Psoas muscle (tissue), 8 donors: ENCODE measurements around the gene TERB1. TPM values are rescaled to one million over a fixed set of nuclear protein-coding genes. Genes with fewer than 3 reads are reported as not detected.

ENCODE experiments used
- ATAC-seq, 4 donors: fragments of 200-7000 bp; cut with Tn5 transposase; one replicate each; pipeline ENCODE4 v1.9.1; 2020; ENCODE audit warnings: moderate library complexity in 3 of 4, mild to moderate bottlenecking in 2 of 4
- DNase-seq, 2 donors: peaks; one replicate each; pipeline ENCODE4 v3.0.0-alpha.2; 2020
- H3K27ac ChIP-seq: fragments of 200-600 bp; one replicate; pipeline ENCODE4 v1.8.0; 2022
- H3K27me3 ChIP-seq, 3 donors: fragments of 200-600 bp in 1 of 3; one replicate each; pipeline versions ENCODE4 v1.6.1 to v1.8.0; 2013 to 2022; ENCODE audit warnings: low read length in 2 of 3, mild to moderate bottlenecking in 2 of 3, moderate library complexity in 1 of 3; ENCODE audit not compliant: insufficient read depth in 3 of 3
- H3K36me3 ChIP-seq, 2 donors: fragments of 200-600 bp in 1 of 2; one replicate each; pipeline versions ENCODE4 v1.6.1 to v1.8.0; 2013 to 2022; ENCODE audit warnings: low read depth in 1 of 2, mild to moderate bottlenecking in 1 of 2, moderate library complexity in 1 of 2; ENCODE audit not compliant: insufficient read depth in 1 of 2
- H3K4me1 ChIP-seq: fragments of 200-600 bp; one replicate; pipeline ENCODE4 v1.8.0; 2022
- H3K4me3 ChIP-seq: fragments of 200-600 bp; one replicate; pipeline ENCODE4 v1.8.0; 2022; ENCODE audit warnings: mild to moderate bottlenecking
- H3K9me3 ChIP-seq: fragments of 200-600 bp; one replicate; pipeline ENCODE4 v1.8.0; 2022
- WGBS, 3 donors: extraction: QIAGEN DNeasy Blood & Tissue Kit; methylation state at CpG; one replicate each; pipeline versions ENCODE4 v1.1.6 to v1.1.7; 2013; 5-methylcytosine and 5-hydroxymethylcytosine counted together
- intact Hi-C, 2 donors: fragments of 100-400 bp; cut with DNase I; formaldehyde crosslinking; loops; one replicate each; pipeline versions ENCODE4 v1.11.0 to v1.14.2; 2022
- polyA plus RNA-seq, 3 donors: library from polyadenylated mRNA; stranded (reverse); fragments of 200-250 nt; gene quantifications; one replicate each; pipeline ENCODE4 v1.2.3, GENCODE V29; 2013
- total RNA-seq, 4 donors: library from RNA; stranded (reverse); fragmentation: NEBNext Ultra II Directional in 2 of 4; extraction: Animal tissue kit (Norgen Biotek cat#: 25700) in 2 of 4; gene quantifications; one replicate each; pipeline versions ENCODE4 v1.2.1 to v1.2.4, GENCODE V29; 2021 to 2023
- TF ChIP-seq, protein P1 (sequence below): fragments of 200-600 bp; IDR thresholded peaks from one replicate; pipeline ENCODE4 v1.8.0; 2022; ENCODE audit warnings: antibody characterized with exemption
- donor health status: healthy with polysubstance abuse.
- donor health status: DM: no; HTN: no; CAD: no; lungs with moderate emphysema.
- donor health status: Bipolar disorder and iron deficiency.
- donor health status: healthy.
- donor health status: DM: yes; HTN: yes; CAD: no.
- donor health status: DM: no; HTN: no; CAD: no.
- donor health status: DM: no; HTN: no; CAD: no.
- donor health status: DM: yes; HTN: yes; CAD: no.

The TERB1 gene
- total and polyA plus RNA-seq, 7 donors: 0.26 TPM; not detected in 6

DNA sequence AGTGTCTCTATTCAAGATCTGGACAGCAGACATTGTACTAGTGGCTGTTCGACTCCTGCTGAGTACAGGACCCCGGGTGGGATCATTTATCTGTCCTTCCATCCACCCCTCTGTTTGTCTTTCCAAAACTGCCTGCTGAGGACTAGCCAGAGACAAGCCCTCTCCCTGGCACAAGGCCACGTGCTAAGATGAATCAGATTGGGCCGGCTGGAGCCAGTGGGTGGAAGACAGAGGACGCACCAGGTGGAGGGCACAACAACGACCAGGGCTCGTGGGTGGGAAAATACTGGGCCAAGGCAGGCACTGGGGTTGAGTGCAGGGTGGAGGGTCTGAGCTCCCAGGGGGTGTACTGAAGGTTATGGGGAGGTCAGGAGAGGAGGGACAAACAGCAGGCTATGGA, 41.4 kb upstream of the TERB1 start:
- no peak for DNase-seq
- Histone ChIP-seq H3K27me3 (peaks cover 0 to 24% (median 12%) of the 10 kb centered on the region in 3 donors), H3K36me3 (no peaks in the 10 kb centered on the region), H3K27ac (no peak overlapping the region), H3K4me3 (no peak overlapping the region), H3K4me1 (peaks cover 12% of the 10 kb centered on the region), H3K9me3 (peaks cover 4% of the 10 kb centered on the region)
- TF ChIP-seq, protein P1, sequence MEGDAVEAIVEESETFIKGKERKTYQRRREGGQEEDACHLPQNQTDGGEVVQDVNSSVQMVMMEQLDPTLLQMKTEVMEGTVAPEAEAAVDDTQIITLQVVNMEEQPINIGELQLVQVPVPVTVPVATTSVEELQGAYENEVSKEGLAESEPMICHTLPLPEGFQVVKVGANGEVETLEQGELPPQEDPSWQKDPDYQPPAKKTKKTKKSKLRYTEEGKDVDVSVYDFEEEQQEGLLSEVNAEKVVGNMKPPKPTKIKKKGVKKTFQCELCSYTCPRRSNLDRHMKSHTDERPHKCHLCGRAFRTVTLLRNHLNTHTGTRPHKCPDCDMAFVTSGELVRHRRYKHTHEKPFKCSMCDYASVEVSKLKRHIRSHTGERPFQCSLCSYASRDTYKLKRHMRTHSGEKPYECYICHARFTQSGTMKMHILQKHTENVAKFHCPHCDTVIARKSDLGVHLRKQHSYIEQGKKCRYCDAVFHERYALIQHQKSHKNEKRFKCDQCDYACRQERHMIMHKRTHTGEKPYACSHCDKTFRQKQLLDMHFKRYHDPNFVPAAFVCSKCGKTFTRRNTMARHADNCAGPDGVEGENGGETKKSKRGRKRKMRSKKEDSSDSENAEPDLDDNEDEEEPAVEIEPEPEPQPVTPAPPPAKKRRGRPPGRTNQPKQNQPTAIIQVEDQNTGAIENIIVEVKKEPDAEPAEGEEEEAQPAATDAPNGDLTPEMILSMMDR: no peak
- WGBS, 3 donors: 55 to 70% (median 61%) methylated on average over 7 of the region's 7 CpGs
- intact Hi-C loops: no loop called here
- ATAC-seq: no peak

GRCh38 chr16:66841366-66841765, 40.0 kb upstream of the TERB1 start:
- Histone ChIP-seq H3K4me1 (peaks cover 12% of the 10 kb centered on the region), H3K9me3 (peaks cover 4% of the 10 kb centered on the region), H3K27me3 (peaks cover 0 to 24% (median 12%) of the 10 kb centered on the region in 3 donors), H3K4me3 (no peak overlapping the region), H3K36me3 (no peaks in the 10 kb centered on the region), H3K27ac (no peak overlapping the region)
- WGBS, 3 donors: 86 to 90% (median 87%) methylated on average over 4 of the region's 4 CpGs
- ATAC-seq (no peak), DNase-seq (no peak)
- TF ChIP-seq, protein P1: no peak
- intact Hi-C loops: no loop called here

DNA sequence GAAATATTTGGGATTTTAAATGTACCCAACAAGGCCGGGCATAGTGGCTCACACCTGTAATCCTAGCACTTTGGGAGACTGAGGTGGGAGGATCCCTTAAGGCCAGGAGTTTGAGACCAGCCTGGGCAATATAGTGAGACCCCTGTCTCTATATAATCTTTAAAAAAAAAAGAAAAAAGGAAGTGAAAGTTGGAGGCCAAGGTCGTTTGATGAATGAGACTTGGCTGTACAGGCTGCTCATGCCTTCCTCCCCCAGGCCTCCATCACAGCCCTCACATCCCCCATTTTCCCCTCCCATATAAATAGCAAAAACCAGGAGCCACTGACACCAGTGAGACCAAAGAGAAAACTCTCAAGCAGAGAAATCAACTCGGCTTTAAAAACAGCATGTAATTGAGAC, 39.5 kb upstream of the TERB1 start:
- DNase-seq: no peak
- WGBS, 3 donors: 41 to 45% (median 44%) methylated on average over 3 of the region's 3 CpGs
- Histone ChIP-seq H3K27ac (no peak overlapping the region), H3K36me3 (no peaks in the 10 kb centered on the region), H3K27me3 (peaks cover 0 to 24% (median 12%) of the 10 kb centered on the region in 3 donors), H3K9me3 (peaks cover 4% of the 10 kb centered on the region), H3K4me1 (peaks cover 12% of the 10 kb centered on the region), H3K4me3 (no peak overlapping the region)
- intact Hi-C loops: no loop called here
- no peak for ATAC-seq
- TF ChIP-seq, protein P1: no peak

GRCh38 chr16:66834746-66835145, 33.4 kb upstream of the TERB1 start:
- H3K27ac ChIP-seq: no peak overlapping the region
- ATAC-seq (no peak), DNase-seq (no peak)
- intact Hi-C loops: no loop called here
- WGBS, 3 donors: 86 to 87% (median 86%) methylated on average over 5 of the region's 5 CpGs
- H3K9me3 ChIP-seq: peaks cover 4% of the 10 kb centered on the region
- H3K4me3 ChIP-seq: no peak overlapping the region
- no peaks in the 10 kb centered on the region for H3K27me3 ChIP-seq
- TF ChIP-seq, protein P1: no peak
- H3K4me1 ChIP-seq: peaks cover 3% of the 10 kb centered on the region
- H3K36me3 ChIP-seq: no peaks in the 10 kb centered on the region

GRCh38 chr16:66832661-66833305, 31.4 kb upstream of the TERB1 start:
- Histone ChIP-seq H3K27ac (no peak overlapping the region), H3K9me3 (no peaks in the 10 kb centered on the region), H3K4me3 (no peak overlapping the region), H3K4me1 (peaks cover 14% of the 10 kb centered on the region), H3K27me3 (no peaks in the 10 kb centered on the region), H3K36me3 (peaks cover 0 to 10% of the 10 kb centered on the region in 2 donors)
- no peak for ATAC-seq
- DNase-seq: no peak
- WGBS, 3 donors: 57 to 62% (median 59%) methylated on average over 7 of the region's 7 CpGs
- intact Hi-C loops: no loop called here
- TF ChIP-seq, protein P1: no peak
